Measurements from ENCODE around the gene GSTM4.
"Not testable (repeated sequence)": the region's sequence is repeated elsewhere in the genome, so short reads cannot be mapped to it uniquely, and the experiment has no call there.

DNA sequence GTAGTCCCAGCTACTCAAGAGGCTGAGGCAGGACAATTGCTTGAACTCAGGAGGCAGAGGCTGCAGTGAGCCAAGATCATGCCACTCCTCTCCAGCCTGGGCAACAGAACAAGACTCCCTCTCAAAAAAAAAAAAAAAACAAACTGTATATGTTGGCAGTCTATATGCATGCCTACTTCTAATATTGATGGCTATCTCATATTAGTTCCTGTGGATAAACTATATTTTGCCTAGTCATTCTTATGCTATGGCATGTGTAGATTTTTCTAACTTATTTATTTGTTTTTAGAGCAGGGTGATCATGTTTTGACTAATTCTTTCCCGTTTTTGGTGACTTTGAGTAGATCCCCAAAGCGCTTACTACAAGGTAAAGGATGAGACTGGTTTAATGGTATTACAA, 22.7 kb downstream of the GSTM4 start:
- TF ChIP-seq, protein P1, sequence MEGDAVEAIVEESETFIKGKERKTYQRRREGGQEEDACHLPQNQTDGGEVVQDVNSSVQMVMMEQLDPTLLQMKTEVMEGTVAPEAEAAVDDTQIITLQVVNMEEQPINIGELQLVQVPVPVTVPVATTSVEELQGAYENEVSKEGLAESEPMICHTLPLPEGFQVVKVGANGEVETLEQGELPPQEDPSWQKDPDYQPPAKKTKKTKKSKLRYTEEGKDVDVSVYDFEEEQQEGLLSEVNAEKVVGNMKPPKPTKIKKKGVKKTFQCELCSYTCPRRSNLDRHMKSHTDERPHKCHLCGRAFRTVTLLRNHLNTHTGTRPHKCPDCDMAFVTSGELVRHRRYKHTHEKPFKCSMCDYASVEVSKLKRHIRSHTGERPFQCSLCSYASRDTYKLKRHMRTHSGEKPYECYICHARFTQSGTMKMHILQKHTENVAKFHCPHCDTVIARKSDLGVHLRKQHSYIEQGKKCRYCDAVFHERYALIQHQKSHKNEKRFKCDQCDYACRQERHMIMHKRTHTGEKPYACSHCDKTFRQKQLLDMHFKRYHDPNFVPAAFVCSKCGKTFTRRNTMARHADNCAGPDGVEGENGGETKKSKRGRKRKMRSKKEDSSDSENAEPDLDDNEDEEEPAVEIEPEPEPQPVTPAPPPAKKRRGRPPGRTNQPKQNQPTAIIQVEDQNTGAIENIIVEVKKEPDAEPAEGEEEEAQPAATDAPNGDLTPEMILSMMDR (IDR thresholded peaks at IDR 0.05; ENCODE audit: low read length) = not testable (repeated sequence)
- TF ChIP-seq EZH2 (IDR thresholded peaks at IDR 0.05; ENCODE audit: borderline replicate concordance, low read length) = not testable (repeated sequence)
